Astrocyte (in vitro differentiated cells and primary cell): Measurements from ENCODE around the gene ANO3.

Experiments used
- CTCF ChIP-seq: IDR thresholded peaks from 2 replicates; pipeline ENCODE4 v1.5.1; 2011; ENCODE audit warnings: low read depth, mild to moderate bottlenecking, inconsistent platforms, low read length, moderate library complexity; ENCODE audit not compliant: insufficient read depth
- EZH2 ChIP-seq: IDR thresholded peaks from 2 replicates; pipeline ENCODE4 v1.6.1; 2012; ENCODE audit warnings: mild to moderate bottlenecking, low read length, inconsistent platforms; ENCODE audit not compliant: insufficient read depth

GRCh38 chr11:26622181-26622580, 290.3 kb downstream of the ANO3 start:
- no peak for TF ChIP-seq CTCF
- no peak for TF ChIP-seq EZH2
